Embryonic facial prominence (tissue), 1 donor: ENCODE data around the gene CCBE1.

Experiments
- DNase-seq: peaks from one replicate; pipeline ENCODE4 v3.0.0-alpha.2; 2016; ENCODE audit errors: extremely low spot score

CCBE1 gene

DNA sequence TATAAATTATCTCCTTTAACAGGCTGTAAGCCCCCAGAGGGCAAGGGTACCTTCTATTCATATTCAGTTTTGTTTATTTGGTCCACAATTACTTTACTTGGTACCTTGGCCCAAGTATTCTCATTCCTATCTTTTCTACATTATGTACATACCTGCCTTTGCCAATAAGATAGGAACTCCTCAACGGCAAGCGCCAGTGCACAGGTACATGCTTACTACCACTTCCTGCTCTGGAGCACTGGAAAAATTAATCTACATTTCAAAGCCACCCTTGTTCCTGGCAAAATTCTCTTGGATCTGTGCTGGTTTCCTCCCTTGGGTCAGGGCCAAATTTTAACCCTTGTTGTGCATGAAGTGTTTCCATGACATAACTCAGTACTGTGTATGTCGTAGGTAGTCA lies 303.8 kb downstream of the CCBE1 start:
- DNase-seq: no peak

DNA sequence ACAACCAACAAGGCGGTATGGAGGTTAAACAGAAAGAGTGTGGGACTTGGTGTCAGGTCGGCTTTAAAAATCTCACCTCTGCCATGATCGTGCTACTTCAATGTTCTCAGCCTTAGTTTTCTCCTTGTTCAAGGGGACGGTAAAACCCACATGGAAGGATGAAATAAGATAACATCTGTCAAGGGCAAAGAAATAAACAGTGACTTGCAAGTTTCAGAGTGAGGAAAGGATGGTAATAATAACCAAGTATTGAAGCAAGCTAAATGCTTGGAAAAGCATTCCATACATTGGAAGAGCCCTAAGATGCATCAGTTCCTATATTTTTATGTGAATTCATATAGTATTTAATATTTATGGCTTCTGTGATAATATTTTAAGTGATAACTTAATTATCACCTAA lies 308.4 kb downstream of the CCBE1 start:
- no peak for DNase-seq

DNA sequence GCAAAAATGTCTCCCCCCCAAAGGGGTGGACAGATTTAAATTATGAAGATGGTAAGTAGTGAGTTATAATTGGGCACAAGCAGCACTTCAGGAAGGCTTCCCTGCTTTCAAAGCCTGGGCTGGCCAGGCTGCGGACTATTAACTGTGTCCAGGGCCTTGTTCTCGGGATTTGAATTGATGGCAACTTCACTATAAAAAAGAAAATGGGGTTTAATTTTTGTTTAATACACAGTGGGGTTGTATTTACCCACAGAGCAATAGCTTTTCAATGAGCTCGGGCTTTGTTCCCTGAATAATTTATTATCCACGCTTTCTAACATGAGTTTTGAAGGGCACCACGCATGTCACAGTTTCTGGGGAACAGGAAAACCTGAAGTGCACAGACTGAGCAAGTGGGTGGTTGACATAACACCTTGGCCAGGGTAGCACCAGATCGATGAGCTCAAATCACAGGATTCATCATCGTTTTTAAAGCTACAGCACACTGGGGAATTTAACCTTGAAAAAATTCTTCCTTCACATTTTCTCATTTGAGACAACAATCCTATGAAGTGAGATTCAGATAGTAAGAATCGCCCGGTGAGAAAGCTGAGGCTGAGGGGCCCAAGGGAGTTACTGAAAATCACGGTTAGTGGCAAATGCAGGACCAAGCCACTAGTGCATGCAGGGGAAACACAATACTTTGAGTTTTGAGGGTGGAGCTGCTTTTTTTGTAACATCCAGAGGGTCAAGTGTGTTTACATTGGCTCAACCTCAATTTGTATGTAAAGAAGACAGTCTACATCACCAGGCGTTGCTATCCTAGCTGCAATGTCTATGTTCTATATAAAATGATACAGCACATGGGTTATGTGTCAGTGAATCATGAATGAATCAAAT lies 309.3 kb downstream of the CCBE1 start:
- DNase-seq: no peak

DNA sequence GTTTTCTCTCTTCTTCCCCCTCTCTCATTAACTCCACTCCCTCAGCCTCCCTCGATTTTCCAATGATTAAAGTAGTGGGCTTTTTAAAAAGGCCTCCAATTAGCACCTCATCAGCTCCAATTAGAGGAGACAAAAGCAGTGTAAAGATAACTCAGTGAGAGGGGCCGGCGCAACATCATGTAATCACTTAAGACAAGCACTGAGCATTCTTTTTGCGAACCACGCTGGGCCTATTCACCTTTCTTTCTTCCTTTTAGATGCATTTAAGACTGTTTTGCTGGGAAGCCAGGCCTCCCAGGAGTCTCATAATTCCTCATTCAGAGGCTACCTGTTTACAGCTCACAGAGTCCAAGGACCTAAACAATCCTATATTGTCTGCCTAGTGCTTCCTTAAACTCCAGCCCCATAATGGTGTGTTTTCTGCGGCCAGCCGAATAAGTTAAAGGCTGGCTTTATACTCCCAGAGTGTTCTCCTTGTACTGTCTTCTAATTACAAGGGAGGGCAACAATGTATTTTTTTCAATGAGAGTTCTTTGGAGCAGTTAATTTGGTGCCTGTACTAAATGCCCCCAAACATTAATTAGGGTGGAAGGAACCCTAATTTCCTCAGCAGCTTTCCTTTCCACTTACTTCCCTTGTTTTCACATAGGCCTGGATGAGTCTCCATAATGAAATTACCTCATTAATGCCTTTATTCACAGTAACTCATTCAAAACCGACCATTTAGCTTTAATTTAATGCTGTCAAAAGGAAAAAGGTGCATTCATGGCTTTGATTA lies 310.1 kb downstream of the CCBE1 start:
- no peak for DNase-seq

DNA sequence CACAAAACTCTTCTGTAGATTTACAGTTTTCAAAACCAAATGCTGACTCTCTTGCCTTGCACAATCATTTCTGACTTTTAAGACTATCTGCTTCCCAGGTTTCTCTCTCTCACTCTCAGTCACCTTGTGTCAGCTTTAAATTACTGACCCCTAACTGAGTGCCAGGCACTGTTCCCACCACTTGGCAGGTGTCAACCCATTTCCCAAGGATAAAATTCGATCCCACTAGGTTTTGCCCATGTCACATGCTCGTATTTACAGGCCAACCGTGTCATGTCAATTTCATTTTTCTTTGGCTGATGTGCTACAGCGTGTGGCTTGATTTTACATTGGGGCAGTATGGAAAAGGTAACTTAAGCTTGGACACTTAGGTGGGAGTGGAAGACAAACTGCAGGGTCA lies 312.0 kb downstream of the CCBE1 start:
- DNase-seq: no peak

DNA sequence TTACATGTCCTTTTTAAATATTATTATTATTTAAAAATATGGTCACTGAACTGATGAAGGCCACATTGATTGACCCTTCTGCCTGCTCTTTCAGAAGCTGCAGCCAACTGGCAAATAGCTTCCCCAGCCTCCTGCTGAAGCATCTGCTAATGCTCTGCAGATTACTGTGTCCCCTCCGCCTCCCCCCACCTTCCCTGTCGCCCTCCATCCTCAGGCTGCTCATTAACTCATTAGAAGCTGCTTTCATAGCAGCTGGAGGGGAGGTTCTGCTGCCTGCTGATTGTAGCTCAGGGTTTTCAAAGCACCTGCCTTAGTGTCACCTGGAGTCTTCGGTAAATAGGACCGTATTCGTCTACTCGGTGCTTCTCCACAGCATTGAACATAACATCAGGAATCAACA lies 313.4 kb downstream of the CCBE1 start:
- DNase-seq: no peak

DNA sequence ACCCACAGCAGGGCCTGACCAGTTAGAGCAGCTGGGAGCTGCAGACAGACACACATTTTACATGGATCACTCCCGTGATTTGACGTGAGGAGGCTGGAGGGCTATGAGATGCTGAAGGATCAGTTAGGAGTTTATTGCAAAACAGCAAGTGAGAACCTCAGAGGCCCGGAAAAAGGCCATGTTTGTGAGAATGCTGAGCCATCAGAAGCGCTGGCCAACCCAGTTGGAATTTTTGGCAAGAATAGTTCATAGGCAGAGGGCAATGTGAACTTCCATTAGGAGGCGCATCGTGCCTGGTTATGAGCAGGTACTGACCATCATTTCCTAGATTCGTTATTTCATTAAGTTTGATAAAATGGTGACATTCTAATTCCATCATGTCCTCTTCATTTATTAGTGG lies 314.8 kb downstream of the CCBE1 start:
- DNase-seq: no peak

DNA sequence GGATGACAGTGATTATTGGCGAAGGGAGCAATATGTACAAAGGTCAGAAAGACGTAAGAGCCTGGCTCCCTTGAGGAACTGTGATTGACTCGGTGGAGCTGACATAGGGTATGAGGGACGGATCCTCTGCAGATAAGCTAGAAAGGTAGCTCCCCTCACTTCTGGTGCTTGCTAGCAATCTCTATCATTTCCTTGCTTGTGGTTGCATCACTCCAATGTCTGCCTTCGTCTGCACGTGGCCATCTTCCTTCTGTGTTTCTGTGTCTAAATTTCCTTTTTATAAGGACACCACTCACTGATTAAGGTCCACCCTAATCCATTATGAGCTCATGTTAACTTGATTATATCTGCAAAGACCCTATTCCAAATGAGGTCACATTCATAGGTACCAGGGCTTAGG lies 315.3 kb downstream of the CCBE1 start:
- no peak for DNase-seq
